K562 (cell line): ENCODE results near the gene SIT1. TPM values are rescaled to one million over a fixed set of nuclear protein-coding genes. Genes with fewer than 3 reads are reported as not detected.

Source experiments
- ATAC-seq: fragments of 200-7000 bp; cut with Tn5 transposase; 3 replicates; pipeline ENCODE4 v1.9.1; 2020; ENCODE audit warnings: moderate library complexity
- BruUV-seq: library from RNA; stranded (reverse); fragments of 400-500 nt; replicated peaks from 2 replicates; lab custom pipeline; 2021; lab: Mats Ljungman, UMichigan
- CTCF ChIA-PET: fragments of 300-600 bp; formaldehyde crosslinking; extraction: SDS; loops from one replicate; lab custom pipeline; 2021; ENCODE audit warnings: low intra/inter-chr PET ratio; lab: Yijun Ruan, JAX
- POLR2A ChIA-PET: fragments of 300-600, 350-650 bp; sonication (Branson Sonifier 250); formaldehyde crosslinking; extraction: SDS; loops from one replicate; lab custom pipeline; 2021; ENCODE audit warnings: antibody characterized with exemption, inconsistent platforms; lab: Yijun Ruan, JAX
- DNase-seq, 4 experiments: peaks; one replicate each; pipeline versions ENCODE4 v3.0.0 to v3.0.0-alpha.2; 2011 to 2018; ENCODE audit warnings: low spot score in 3 of 4, mixed read lengths in 3 of 4; ENCODE audit errors: extremely low read depth in 1 of 4
- FAIRE-seq: peaks from 2 replicates; lab custom pipeline; 2011; peaks lifted over from hg19 to GRCh38; lab: Jason Lieb, UNC
- H2AFZ ChIP-seq: 2 replicates; pipeline ENCODE4 v1.6.0; 2011; ENCODE audit warnings: low read depth, low read length, control low read depth, inconsistent platforms
- H3K27ac ChIP-seq: fragments of 200-600 bp; 3 replicates; pipeline ENCODE4 v1.8.0; 2011; ENCODE audit warnings: low read depth, mild to moderate bottlenecking, control low read depth, inconsistent platforms, low read length, moderate library complexity, mixed read lengths; ENCODE audit errors: extremely low read depth
- H3K27me3 ChIP-seq, 2 experiments: fragments of 300-600 bp in 1 of 2; 2 replicates in 1 of 2; 3 replicates in 1 of 2; pipeline versions ENCODE4 v1.6.0 to v1.8.0; 2011; ENCODE audit warnings: inconsistent platforms in 2 of 2, low read length in 2 of 2, mild to moderate bottlenecking in 1 of 2, mixed read lengths in 1 of 2, moderate library complexity in 1 of 2; ENCODE audit not compliant: control insufficient read depth in 2 of 2, insufficient read depth in 2 of 2
- H3K36me3 ChIP-seq: fragments of 300-600 bp; 3 replicates; pipeline ENCODE4 v1.8.0; 2011; ENCODE audit warnings: mild to moderate bottlenecking, low read length, inconsistent platforms; ENCODE audit not compliant: control insufficient read depth, insufficient read depth
- H3K4me1 ChIP-seq, 2 experiments: fragments of 200-600 bp in 1 of 2; replicated peaks in 1 of 2; 2 replicates in 1 of 2; 3 replicates in 1 of 2; pipeline versions ENCODE4 v1.5.1 to v1.8.0; 2011; ENCODE audit warnings: inconsistent platforms in 2 of 2, low read length in 2 of 2, mild to moderate bottlenecking in 1 of 2, mixed read lengths in 1 of 2, moderate library complexity in 1 of 2; ENCODE audit not compliant: control insufficient read depth in 2 of 2, insufficient read depth in 2 of 2
- H3K4me2 ChIP-seq: 2 replicates; pipeline ENCODE4 v1.6.1; 2011; ENCODE audit warnings: low read length, control low read depth, inconsistent platforms, mixed read lengths; ENCODE audit not compliant: insufficient read depth
- H3K4me3 ChIP-seq: fragments of 200-600 bp; sonication (generic), shearing (Covaris generic); 2 replicates; pipeline ENCODE4 v1.5.1; 2016; ENCODE audit warnings: control low read depth, inconsistent platforms
- H3K79me2 ChIP-seq: fragments of 200-600 bp; 3 replicates; pipeline ENCODE4 v1.8.0; 2011; ENCODE audit warnings: low read length, inconsistent platforms; ENCODE audit not compliant: control insufficient read depth, insufficient read depth
- H3K9ac ChIP-seq, 2 experiments: 2 replicates each; pipeline versions ENCODE4 v1.6.0 to v1.6.1; 2011; ENCODE audit warnings: low read depth in 2 of 2, low read length in 2 of 2, control low read depth in 1 of 2, inconsistent platforms in 1 of 2, mild to moderate bottlenecking in 1 of 2, mixed read lengths in 1 of 2; ENCODE audit not compliant: insufficient read depth in 1 of 2
- H3K9me1 ChIP-seq: one replicate; pipeline ENCODE4 v1.6.0; 2011; ENCODE audit warnings: inconsistent platforms, mild to moderate bottlenecking, low read length, moderate library complexity; ENCODE audit not compliant: control insufficient read depth, insufficient read depth
- H3K9me3 ChIP-seq: replicated peaks from 2 replicates; pipeline ENCODE4 v1.5.1; 2011; ENCODE audit warnings: low read depth, low read length, inconsistent platforms; ENCODE audit not compliant: control insufficient read depth, insufficient read depth
- H4K20me1 ChIP-seq: replicated peaks from 2 replicates; pipeline ENCODE4 v1.6.1; 2011; ENCODE audit warnings: low read length, inconsistent platforms, mixed read lengths; ENCODE audit not compliant: control insufficient read depth, insufficient read depth
- ARID3A ChIP-seq: IDR thresholded peaks from 2 replicates; pipeline ENCODE4 v1.6.1; 2012; ENCODE audit warnings: low read depth, low read length, improper control_type of control experiment, borderline replicate concordance
- CSDE1 ChIP-seq, 2 experiments: fragments of 450-650 bp; IDR thresholded peaks; 2 replicates each; pipeline ENCODE4 v1.6.1; 2016; ENCODE audit warnings: mild to moderate bottlenecking in 1 of 2
- PURB ChIP-seq: sonication (generic); formaldehyde crosslinking; IDR thresholded peaks from 2 replicates; pipeline ENCODE4 v1.9.0; 2021; ENCODE audit warnings: low read depth, mild to moderate bottlenecking, missing genetic modification reagents
- WGBS: fragments of 100-300 bp; shearing (Covaris generic); methylation state at CpG from one replicate; pipeline ENCODE4 v1.1.6; 2016; ENCODE audit warnings: low coverage, mixed read lengths; ENCODE audit not compliant: insufficient coverage; ENCODE audit errors: missing lambda C conversion rate; 5-methylcytosine and 5-hydroxymethylcytosine counted together
- in situ Hi-C: fragments of 300-500 bp; cut with MboI; formaldehyde crosslinking; loops from 4 replicates; pipeline ENCODE4 v1.15.0; 2018; ENCODE audit warnings: inconsistent platforms, mixed read lengths
- intact Hi-C: fragments of 100-400 bp; cut with micrococcal nuclease; formaldehyde crosslinking; loops from 2 replicates; pipeline ENCODE4 v1.14.2; 2022
- polyA plus RNA-seq, 8 experiments: library from polyadenylated mRNA; depleted of rRNA in 4 of 8; stranded (reverse) in 5 of 8; unstranded in 3 of 8; fragments of >200 nt; fragmentation: Nextera tagmentation in 2 of 8; fragmentation: Illumina TruSeq in 1 of 8; extraction: Ambion mirVana in 2 of 8; extraction: Trizol in 1 of 8; gene quantifications; 2 replicates each; pipeline versions ENCODE4 v1.2.1 to v1.2.3, GENCODE V29; 2011 to 2014; ENCODE audit warnings: inconsistent platforms in 1 of 8, missing spikeins in 1 of 8
- total RNA-seq, 7 experiments: library from RNA; depleted of rRNA in 6 of 7; stranded (reverse); fragments of >200 nt in 6 of 7; fragmentation: Illumina TruSeq in 2 of 7; extraction: Trizol in 2 of 7; gene quantifications; 2 replicates each; pipeline versions ENCODE4 v1.2.1 to v1.2.3, GENCODE V29; 2011 to 2021; ENCODE audit warnings: low replicate concordance in 1 of 7

The SIT1 gene
- total and polyA plus RNA-seq, 9 of the 15 experiments (the other 6 are each of a cell fraction or from before 2014, with no cell fraction given) = not detected

GRCh38 chr9:35675732-35676392 lies 25.1 kb upstream of the SIT1 start:
- ATAC-seq = no peak
- no peak overlapping the region for H2AFZ ChIP-seq

More at GRCh38 chr9:35675732-35676392, 25.1 kb upstream of the SIT1 start:
- no peak overlapping the region for H3K27ac ChIP-seq
- POLR2A ChIA-PET = interaction anchor here (1.0 kb wide), 1 partner anchor 15 kb away, joined by 4 read pairs; no protein-coding TSS in a partner anchor
- CTCF ChIA-PET = no interaction called here
- H3K4me1 ChIP-seq = peaks cover 0 to 15% of the 10 kb centered on the region in 2 experiments; a peak in 4 of 5 replicates
- H4K20me1 ChIP-seq = no peaks in the 10 kb centered on the region
- intact Hi-C loops = no loop called here
- no peak for TF ChIP-seq ARID3A
- no peak for TF ChIP-seq CSDE1 (IDR thresholded peaks at IDR 0.05)
- no peak for TF ChIP-seq PURB (CRISPR knock-in tag)
- WGBS = 66% methylated on average over 7 of the region's 51 CpGs
- H3K4me3 ChIP-seq = no peak overlapping the region
- no peaks in the 10 kb centered on the region for H3K36me3 ChIP-seq
- BruUV-seq = no TSS peak
- no peaks in the 10 kb centered on the region for H3K27me3 ChIP-seq
- no peak for DNase-seq
- H3K9ac ChIP-seq = no peak overlapping the region
- FAIRE-seq = no peak
- no peak overlapping the region for H3K4me2 ChIP-seq
- H3K9me3 ChIP-seq = no peaks in the 10 kb centered on the region
- no peaks in the 10 kb centered on the region for H3K9me1 ChIP-seq
- no peaks in the 10 kb centered on the region for H3K79me2 ChIP-seq
- in situ Hi-C loops = no loop called here
